H1 (cell line): Measurements from ENCODE around the gene SUCNR1. TPM values are rescaled to one million over a fixed set of nuclear protein-coding genes. Genes with fewer than 3 reads are reported as not detected.

Source experiments
- CTCF ChIA-PET: fragments of 300-600 bp; sonication (Branson Sonifier 250); formaldehyde crosslinking; loops from one replicate; lab custom pipeline; 2021; ENCODE audit not compliant: partially characterized antibody; lab: Charles Lee
- POLR2A ChIA-PET: fragments of 300-600 bp; sonication (Branson Sonifier 250); formaldehyde crosslinking; loops from one replicate; lab custom pipeline; 2021; ENCODE audit warnings: inconsistent platforms; ENCODE audit not compliant: partially characterized antibody; lab: Charles Lee
- DNase-seq, 2 experiments: peaks; one replicate each; pipeline versions ENCODE4 v3.0.0 to v3.0.0-alpha.2; 2010 to 2022; ENCODE audit warnings: low spot score in 2 of 2, low read depth in 1 of 2, mixed read lengths in 1 of 2
- FAIRE-seq: peaks from 2 replicates; lab custom pipeline; 2011; peaks lifted over from hg19 to GRCh38; lab: Jason Lieb, UNC
- H2AFZ ChIP-seq: 2 replicates; pipeline ENCODE4 v1.8.1; 2012; ENCODE audit warnings: low read length, inconsistent platforms
- H2AK5ac ChIP-seq: 2 replicates; pipeline ENCODE4 v1.6.1; 2013; ENCODE audit warnings: low read depth, low read length
- H2BK120ac ChIP-seq: replicated peaks from 2 replicates; pipeline ENCODE3; 2013; ENCODE audit warnings: low read depth, low read length, inconsistent platforms
- H2BK12ac ChIP-seq: 2 replicates; pipeline ENCODE4 v1.6.1; 2013; ENCODE audit warnings: low read depth, low read length
- H2BK15ac ChIP-seq: 2 replicates; pipeline ENCODE4 v1.6.1; 2013; ENCODE audit warnings: low read length
- H2BK20ac ChIP-seq: 2 replicates; pipeline ENCODE4 v1.6.1; 2013; ENCODE audit warnings: low read length
- H2BK5ac ChIP-seq: 2 replicates; pipeline ENCODE4 v1.6.1; 2013; ENCODE audit warnings: low read depth, low read length
- H3K14ac ChIP-seq: 2 replicates; pipeline ENCODE4 v1.6.1; 2013; ENCODE audit warnings: inconsistent platforms; ENCODE audit not compliant: insufficient read length
- H3K18ac ChIP-seq: 2 replicates; pipeline ENCODE4 v1.6.1; 2013; ENCODE audit warnings: low read length; ENCODE audit errors: extremely low read depth
- H3K23ac ChIP-seq: 2 replicates; pipeline ENCODE4 v1.6.1; 2013; ENCODE audit warnings: inconsistent platforms; ENCODE audit not compliant: insufficient read length
- H3K23me2 ChIP-seq: 2 replicates; pipeline ENCODE4 v1.6.1; 2013; ENCODE audit warnings: low read depth, low read length
- H3K27ac ChIP-seq: 2 replicates; pipeline ENCODE4 v1.6.1; 2011; ENCODE audit warnings: low read depth, low read length, inconsistent platforms
- H3K27me3 ChIP-seq, 4 experiments: replicated peaks in 1 of 4; 1 replicate in 1 of 4; 2 replicates in 3 of 4; pipeline versions ENCODE4 v1.6.1 to v1.8.1; 2011 to 2013; ENCODE audit warnings: low read length in 3 of 4, mild to moderate bottlenecking in 3 of 4, inconsistent platforms in 2 of 4, mixed read lengths in 2 of 4, moderate library complexity in 1 of 4; ENCODE audit not compliant: control insufficient read depth in 3 of 4, insufficient read depth in 3 of 4; ENCODE audit errors: extremely low read depth in 1 of 4
- H3K36me3 ChIP-seq, 4 experiments: 2 replicates each; pipeline versions ENCODE4 v1.6.1 to v1.8.1; 2011 to 2013; ENCODE audit warnings: mild to moderate bottlenecking in 4 of 4, low read length in 3 of 4, moderate library complexity in 2 of 4, control low read depth in 1 of 4, inconsistent platforms in 1 of 4; ENCODE audit not compliant: insufficient read depth in 4 of 4, control insufficient read depth in 2 of 4
- H3K4ac ChIP-seq: replicated peaks from 2 replicates; pipeline ENCODE3; 2013; ENCODE audit warnings: low read length, low read depth, mixed read lengths, inconsistent platforms; ENCODE audit not compliant: insufficient read length
- H3K4me1 ChIP-seq, 4 experiments: replicated peaks in 1 of 4; 1 replicate in 1 of 4; 2 replicates in 3 of 4; pipeline versions ENCODE4 v1.6.1 to v1.8.1; 2011 to 2013; ENCODE audit warnings: low read length in 3 of 4, inconsistent platforms in 2 of 4, mixed read lengths in 1 of 4; ENCODE audit not compliant: insufficient read depth in 4 of 4, control insufficient read depth in 3 of 4
- H3K4me2 ChIP-seq, 2 experiments: 2 replicates each; pipeline versions ENCODE4 v1.6.1 to v1.8.1; 2011 to 2013; ENCODE audit warnings: low read depth in 2 of 2, low read length in 2 of 2, control low read depth in 1 of 2, inconsistent platforms in 1 of 2, mild to moderate bottlenecking in 1 of 2; ENCODE audit not compliant: insufficient read depth in 1 of 2
- H3K4me3 ChIP-seq, 4 experiments: fragments of 200-600, 300-600 bp in 1 of 4; sonication (generic), shearing (Covaris generic), sonication (Bioruptor Twin) in 1 of 4; 2 replicates each; pipeline versions ENCODE4 v1.5.1 to v1.8.1; 2011 to 2016; ENCODE audit warnings: low read length in 4 of 4, low read depth in 3 of 4, control low read depth in 2 of 4, inconsistent platforms in 2 of 4, mild to moderate bottlenecking in 2 of 4, mixed read lengths in 1 of 4, moderate library complexity in 1 of 4; ENCODE audit not compliant: insufficient read depth in 2 of 4; ENCODE audit errors: extremely low read depth in 1 of 4
- H3K56ac ChIP-seq: replicated peaks from 2 replicates; pipeline ENCODE3; 2013; ENCODE audit warnings: low read depth, mild to moderate bottlenecking, mixed read lengths, low read length, inconsistent platforms; ENCODE audit not compliant: insufficient read length
- H3K79me1 ChIP-seq: 2 replicates; pipeline ENCODE4 v1.6.1; 2013; ENCODE audit warnings: low read depth, low read length, control low read depth
- H3K79me2 ChIP-seq, 2 experiments: 2 replicates each; pipeline versions ENCODE4 v1.6.1 to v1.8.1; 2012 to 2013; ENCODE audit warnings: low read length in 2 of 2, mild to moderate bottlenecking in 2 of 2, inconsistent platforms in 1 of 2; ENCODE audit not compliant: insufficient read depth in 2 of 2, control insufficient read depth in 1 of 2
- H3K9ac ChIP-seq, 4 experiments: replicated peaks in 1 of 4; 1 replicate in 1 of 4; 2 replicates in 3 of 4; pipeline versions ENCODE4 v1.6.1 to v1.8.1; 2011 to 2013; ENCODE audit warnings: low read depth in 3 of 4, low read length in 3 of 4, control low read depth in 2 of 4, mild to moderate bottlenecking in 2 of 4, moderate library complexity in 2 of 4, inconsistent platforms in 1 of 4; ENCODE audit errors: extremely low read depth in 1 of 4
- H3K9me3 ChIP-seq, 2 experiments: 2 replicates each; pipeline versions ENCODE4 v1.6.1 to v1.8.1; 2012 to 2013; ENCODE audit warnings: mild to moderate bottlenecking in 2 of 2, moderate library complexity in 2 of 2, control low read depth in 1 of 2, inconsistent platforms in 1 of 2, low read depth in 1 of 2, low read length in 1 of 2, mixed read lengths in 1 of 2; ENCODE audit not compliant: insufficient read depth in 2 of 2
- H4K20me1 ChIP-seq, 2 experiments: replicated peaks in 1 of 2; 2 replicates each; pipeline versions ENCODE3 to v1.8.1; 2011 to 2013; ENCODE audit warnings: inconsistent platforms in 2 of 2, low read length in 2 of 2, mild to moderate bottlenecking in 1 of 2; ENCODE audit not compliant: insufficient read depth in 2 of 2, control insufficient read depth in 1 of 2
- H4K5ac ChIP-seq: 2 replicates; pipeline ENCODE4 v1.6.1; 2013; ENCODE audit warnings: low read length, low read depth, mixed read lengths, inconsistent platforms; ENCODE audit not compliant: insufficient read length
- H4K8ac ChIP-seq: 2 replicates; pipeline ENCODE4 v1.8.0; 2013; ENCODE audit warnings: mild to moderate bottlenecking, moderate library complexity, low read length, inconsistent platforms; ENCODE audit not compliant: insufficient read depth; ENCODE audit errors: extremely low read depth
- H4K91ac ChIP-seq: replicated peaks from 2 replicates; pipeline ENCODE3; 2013; ENCODE audit warnings: low read length, mixed read lengths, inconsistent platforms; ENCODE audit not compliant: insufficient read length
- CBX8 ChIP-seq: fragments of 300-800, 300-1000 bp; sonication (generic); IDR thresholded peaks from 2 replicates; pipeline ENCODE4 v1.7.1; 2016; ENCODE audit warnings: low read depth, low read length, borderline replicate concordance
- FOSL1 ChIP-seq: IDR thresholded peaks from 2 replicates; pipeline ENCODE4 v1.6.1; 2011; ENCODE audit warnings: mild to moderate bottlenecking, low read depth, low read length, moderate library complexity; ENCODE audit not compliant: insufficient read depth
- HDAC2 ChIP-seq, 2 experiments: fragments of 300-600 bp in 1 of 2; sonication (generic) in 1 of 2; IDR thresholded peaks; 2 replicates each; pipeline ENCODE4 v1.6.1; 2011 to 2012; ENCODE audit warnings: low read depth in 2 of 2, low read length in 2 of 2, mild to moderate bottlenecking in 2 of 2, moderate library complexity in 2 of 2, borderline replicate concordance in 1 of 2, inconsistent platforms in 1 of 2
- JUN ChIP-seq: IDR thresholded peaks from 2 replicates; pipeline ENCODE4 v1.6.1; 2011; ENCODE audit warnings: low read depth, mild to moderate bottlenecking, improper control_type of control experiment, low read length
- KDM1A ChIP-seq: fragments of 200-600, 300-600 bp; sonication (generic); IDR thresholded peaks from 2 replicates; pipeline ENCODE4 v1.7.1; 2016; ENCODE audit warnings: mild to moderate bottlenecking, low read length, borderline replicate concordance
- MAX ChIP-seq: IDR thresholded peaks from 2 replicates; pipeline ENCODE4 v1.6.1; 2012; ENCODE audit warnings: inconsistent platforms
- POU5F1 ChIP-seq: IDR thresholded peaks from 2 replicates; pipeline ENCODE4 v1.6.1; 2011; ENCODE audit warnings: low read depth, mild to moderate bottlenecking, low read length, moderate library complexity
- RAD21 ChIP-seq, 2 experiments: IDR thresholded peaks in 1 of 2; conservative IDR thresholded peaks in 1 of 2; 2 replicates each; pipeline ENCODE4 v1.6.1; 2011; ENCODE audit warnings: low read depth in 2 of 2, low read length in 2 of 2, improper control_type of control experiment in 1 of 2, inconsistent platforms in 1 of 2, mild to moderate bottlenecking in 1 of 2, moderate library complexity in 1 of 2
- SAP30 ChIP-seq: fragments of 300-600 bp; sonication (generic); IDR thresholded peaks from 2 replicates; pipeline ENCODE4 v1.7.1; 2012; ENCODE audit warnings: low read length, moderate library complexity, mild to moderate bottlenecking, inconsistent platforms; ENCODE audit not compliant: insufficient read depth, insufficient replicate concordance
- SP2 ChIP-seq: IDR thresholded peaks from 2 replicates; pipeline ENCODE4 v1.6.1; 2012; ENCODE audit warnings: mild to moderate bottlenecking, low read length, inconsistent platforms
- TAF1 ChIP-seq: IDR thresholded peaks from 2 replicates; pipeline ENCODE4 v1.6.1; 2011; ENCODE audit warnings: mild to moderate bottlenecking, low read depth, low read length
- TAF7 ChIP-seq: optimal IDR thresholded peaks from 2 replicates; pipeline ENCODE3; 2011; ENCODE audit warnings: low read depth, mild to moderate bottlenecking, inconsistent platforms, low read length, moderate library complexity, borderline replicate concordance
- YY1 ChIP-seq: IDR thresholded peaks from 2 replicates; pipeline ENCODE4 v1.6.1; 2011; ENCODE audit warnings: low read depth, mild to moderate bottlenecking, low read length
- WGBS, 2 experiments: shearing (Covaris generic) in 1 of 2; methylation state at CpG; one replicate each; pipeline versions ENCODE4 v1.1.6 to v1.1.7; 2013 to 2015; ENCODE audit warnings: low lambda C conversion rate in 2 of 2, mixed read lengths in 2 of 2, inconsistent platforms in 1 of 2, low coverage in 1 of 2, missing lambda C conversion rate in 1 of 2; ENCODE audit not compliant: insufficient replicate concordance in 2 of 2, insufficient coverage in 1 of 2, insufficient read length in 1 of 2; ENCODE audit errors: extremely low coverage in 1 of 2, missing lambda C conversion rate in 1 of 2; 5-methylcytosine and 5-hydroxymethylcytosine counted together
- polyA plus RNA-seq, 7 experiments: library from polyadenylated mRNA; depleted of rRNA in 3 of 7; stranded (reverse) in 5 of 7; unstranded in 2 of 7; fragments of >200 nt in 5 of 7; fragments of 200-250 nt in 2 of 7; gene quantifications; 1 replicate in 5 of 7; 2 replicates in 1 of 7; 4 replicates in 1 of 7; pipeline versions ENCODE4 v1.2.1 to v1.2.3, GENCODE V29; 2011 to 2013; ENCODE audit warnings: missing spikeins in 2 of 7, mixed read lengths in 2 of 7
- total RNA-seq: library from RNA; stranded (reverse); fragmentation: NEBNext Ultra II Directional; extraction: Animal tissue kit (Norgen Biotek cat#: 25700); gene quantifications from 2 replicates; pipeline ENCODE4 v1.2.1, GENCODE V29; 2021

Gene SUCNR1
- total and polyA plus RNA-seq, 2 of the 8 experiments (the other 6 are each of a cell fraction or from before 2014, with no cell fraction given), result not detected

- no peak overlapping the region for H2BK15ac ChIP-seq
- H2BK12ac ChIP-seq, result no peak overlapping the region
- no peak overlapping the region for H3K4me2 ChIP-seq
- H3K79me1 ChIP-seq, result no peaks in the 10 kb centered on the region
- H4K20me1 ChIP-seq, result no peaks in the 10 kb centered on the region
- DNase-seq (no peak), FAIRE-seq (no peak)
- CTCF ChIA-PET, result no interaction called here
- no peak overlapping the region for H3K18ac ChIP-seq
- no peaks in the 10 kb centered on the region for H3K9me3 ChIP-seq
- H2BK20ac ChIP-seq, result no peak overlapping the region
- no peak overlapping the region for H4K91ac ChIP-seq
- no peak overlapping the region for H2AFZ ChIP-seq
- H3K4me3 ChIP-seq, result no peak overlapping the region
- H3K4me1 ChIP-seq, result no peaks in the 10 kb centered on the region
- H2BK120ac ChIP-seq, result no peak overlapping the region
- no peak overlapping the region for H3K56ac ChIP-seq
- no peaks in the 10 kb centered on the region for H3K79me2 ChIP-seq
- H2AK5ac ChIP-seq, result no peak overlapping the region
- H3K27me3 ChIP-seq, result no peaks in the 10 kb centered on the region
- no peak overlapping the region for H3K9ac ChIP-seq
- no peaks in the 10 kb centered on the region for H3K36me3 ChIP-seq
- no peak overlapping the region for H3K27ac ChIP-seq
- no peak overlapping the region for H4K8ac ChIP-seq
- H3K14ac ChIP-seq, result no peak overlapping the region
- H3K23ac ChIP-seq, result no peak overlapping the region
- H4K5ac ChIP-seq, result no peak overlapping the region
- H2BK5ac ChIP-seq, result no peak overlapping the region
- H3K23me2 ChIP-seq, result no peaks in the 10 kb centered on the region
- WGBS, 2 experiments, result 95% methylated on average over 6 of the region's 6 CpGs; no CpG with 5 or more reads in 1 of the 2 experiments
- H3K4ac ChIP-seq, result no peak overlapping the region
- POLR2A ChIA-PET, result no interaction called here
- no peak for TF ChIP-seq KDM1A
- TF ChIP-seq SP2, result no peak
- TF ChIP-seq FOSL1, result no peak
- no peak for TF ChIP-seq HDAC2 (IDR thresholded peaks at IDR 0.05; ENCODE audit: borderline replicate concordance in 1 of 2, low read depth in 2 of 2, low read length in 2 of 2)
- no peak for TF ChIP-seq SAP30
- TF ChIP-seq MAX, result no peak
- TF ChIP-seq JUN, result no peak
- no peak for TF ChIP-seq RAD21 (IDR thresholded peaks at IDR 0.05 in 1 of 2, conservative IDR thresholded peaks at IDR 0.05 in 1 of 2; ENCODE audit: low read depth in 2 of 2, low read length in 2 of 2)
- TF ChIP-seq TAF7, result no peak
- TF ChIP-seq POU5F1, result no peak
- no peak for TF ChIP-seq CBX8
- TF ChIP-seq TAF1, result no peak
- no peak for TF ChIP-seq YY1
Measured at GRCh38 chr3:151881137-151881536, 7.7 kb downstream of the SUCNR1 start.
